Mesothelial cell of epicardium (in vitro differentiated cells): ENCODE data around the gene UBR1. TPM values are rescaled to one million over a fixed set of nuclear protein-coding genes. Genes with fewer than 3 reads are reported as not detected.
A peak's percentile ranks its signal among the peaks of the same experiment; 100 is the strongest.

Experiments used
- DNase-seq, 2 experiments: peaks; one replicate each; pipeline ENCODE4 v3.0.0; 2021; ENCODE audit warnings: low spot score in 2 of 2; ENCODE audit not compliant: unreplicated experiment in 2 of 2
- H3K27ac Mint-ChIP-seq: 2 replicates; pipeline ENCODE4 v1.8.0; 2021; ENCODE audit warnings: mixed read lengths
- H3K27me3 Mint-ChIP-seq: 2 replicates; pipeline ENCODE4 v1.8.0; 2021; ENCODE audit warnings: low read depth, mixed read lengths
- H3K36me3 Mint-ChIP-seq: 2 replicates; pipeline ENCODE4 v1.8.0; 2021; ENCODE audit warnings: mixed read lengths
- H3K4me1 Mint-ChIP-seq: 2 replicates; pipeline ENCODE4 v1.8.0; 2021; ENCODE audit warnings: mixed read lengths
- H3K4me3 Mint-ChIP-seq: 2 replicates; pipeline ENCODE4 v1.8.0; 2021; ENCODE audit warnings: mild to moderate bottlenecking, moderate library complexity, mixed read lengths
- H3K9me3 Mint-ChIP-seq: 2 replicates; pipeline ENCODE4 v1.8.0; 2021; ENCODE audit warnings: mixed read lengths
- CTCF ChIP-seq: fragments of 200-600 bp; sonication (generic); IDR thresholded peaks from one replicate; pipeline ENCODE4 v1.5.0; 2021; ENCODE audit warnings: antibody characterized with exemption; ENCODE audit not compliant: unreplicated experiment
- total RNA-seq: library from RNA; stranded (reverse); gene quantifications from 3 replicates; pipeline ENCODE4 v1.2.1, GENCODE V29; 2021

The UBR1 gene
- total RNA-seq, 1 donor from 2014 or later: 36.4 TPM

- Mint-ChIP-seq H3K9me3 (peaks cover 4% of the 10 kb centered on the region), H3K27ac (peak overlapping the region; percentile 47)
- no peak for TF ChIP-seq CTCF
Observed at GRCh38 chr15:42999201-42999779, 106.5 kb downstream of the UBR1 start.

GRCh38 chr15:42996871-42997270 lies 109.0 kb downstream of the UBR1 start:
- no peak for DNase-seq
- Mint-ChIP-seq H3K27me3 (no peaks in the 10 kb centered on the region), H3K9me3 (no peaks in the 10 kb centered on the region), H3K36me3 (peaks cover 23% of the 10 kb centered on the region), H3K4me1 (peaks cover 7% of the 10 kb centered on the region), H3K27ac (no peak overlapping the region), H3K4me3 (no peak overlapping the region)
- no peak for TF ChIP-seq CTCF

More at GRCh38 chr15:42999201-42999779, 106.5 kb downstream of the UBR1 start:
- peaks cover 33% of the 10 kb centered on the region for H3K36me3 Mint-ChIP-seq
- H3K4me1 Mint-ChIP-seq: no peaks in the 10 kb centered on the region
- DNase-seq: no peak
- H3K27me3 Mint-ChIP-seq: no peaks in the 10 kb centered on the region
- no peak overlapping the region for H3K4me3 Mint-ChIP-seq

- no peaks in the 10 kb centered on the region for H3K9me3 Mint-ChIP-seq
- H3K4me1 Mint-ChIP-seq: peaks cover 7% of the 10 kb centered on the region
- DNase-seq: no peak
- peaks cover 27% of the 10 kb centered on the region for H3K36me3 Mint-ChIP-seq
- H3K4me3 Mint-ChIP-seq: no peak overlapping the region
- no peak overlapping the region for H3K27ac Mint-ChIP-seq
- no peak for TF ChIP-seq CTCF
- no peaks in the 10 kb centered on the region for H3K27me3 Mint-ChIP-seq
Observed at GRCh38 chr15:42994546-42994945, 111.3 kb downstream of the UBR1 start.

- no peaks in the 10 kb centered on the region for H3K27me3 Mint-ChIP-seq
- H3K4me1 Mint-ChIP-seq: peaks cover 7% of the 10 kb centered on the region
- no peak for DNase-seq
- H3K27ac Mint-ChIP-seq: peak overlapping the region; percentile 6
- H3K36me3 Mint-ChIP-seq: peaks cover 33% of the 10 kb centered on the region
- TF ChIP-seq CTCF: no peak
- no peak overlapping the region for H3K4me3 Mint-ChIP-seq
- H3K9me3 Mint-ChIP-seq: no peaks in the 10 kb centered on the region
Observed at GRCh38 chr15:42992626-42993025, 113.2 kb downstream of the UBR1 start.

- H3K9me3 Mint-ChIP-seq: no peaks in the 10 kb centered on the region
- no peak for DNase-seq
- TF ChIP-seq CTCF: no peak
- H3K27me3 Mint-ChIP-seq: no peaks in the 10 kb centered on the region
- peaks cover 32% of the 10 kb centered on the region for H3K36me3 Mint-ChIP-seq
- H3K4me1 Mint-ChIP-seq: no peaks in the 10 kb centered on the region
- no peak overlapping the region for H3K4me3 Mint-ChIP-seq
- H3K27ac Mint-ChIP-seq: no peak overlapping the region
Observed at GRCh38 chr15:42986693-42987342, 119.0 kb downstream of the UBR1 start.
